Measurements from ENCODE around the gene CCNYL1. TPM values are rescaled to one million over a fixed set of nuclear protein-coding genes. Genes with fewer than 3 reads are reported as not detected.

Gene CCNYL1
- total and polyA plus RNA-seq, 3 experiments from 2014 or later = 2.0 to 7.2 (median 6.1) TPM

DNA sequence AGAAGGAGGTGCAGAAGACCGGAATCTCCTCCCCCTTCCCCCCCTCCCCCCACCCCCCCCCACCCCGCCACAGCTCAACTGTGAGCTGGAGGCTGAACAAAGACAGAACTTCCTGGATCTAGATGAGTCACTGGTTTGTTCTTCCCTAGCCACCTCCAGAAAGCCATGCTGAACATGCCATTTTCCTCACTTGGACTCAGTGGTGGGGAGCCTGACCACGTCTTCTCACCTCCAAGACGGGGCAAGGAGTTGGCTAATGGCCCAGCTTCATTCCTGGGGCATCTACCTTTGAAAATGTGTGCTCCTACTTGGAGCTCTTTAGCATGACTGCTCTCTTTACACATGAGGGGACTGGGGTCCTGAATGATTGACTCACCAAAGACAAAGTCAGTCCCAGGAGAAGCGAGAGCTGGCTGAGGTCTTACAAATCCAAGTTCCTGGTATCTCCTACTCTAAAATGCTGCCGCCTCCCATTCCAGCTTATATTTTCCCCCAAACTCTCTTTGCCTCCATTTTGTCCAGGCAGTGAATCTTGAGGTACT is 80.9 kb downstream of the CCNYL1 start:
- no peaks in the 10 kb centered on the region for H3K9me3 ChIP-seq (ENCODE audit: low read length)
- DNase-seq = no peak
- H3K27ac ChIP-seq (ENCODE audit: low read depth, low read length) = peak overlapping the region; percentile 54
- ChIA-PET POLR2A (interaction anchor here (0.5 kb wide), 1 partner anchor 74 kb away, joined by 3 read pairs; no protein-coding TSS in a partner anchor), CTCF (no interaction called here)
- Mint-ChIP-seq H3K9me3 (peaks cover 0 to 2% (median 0%) of the 10 kb centered on the region in 5 donors), H3K27me3 (peaks cover 4 to 41% of the 10 kb centered on the region in 2 donors), H3K4me1 (peaks cover 0 to 1% (median 0%) of the 10 kb centered on the region in 3 donors), H3K4me3 (peak overlapping the region in 1 of 7 donors; percentile 32), H3K36me3 (no peaks in the 10 kb centered on the region), H3K27ac (no peak overlapping the region)
- no peaks in the 10 kb centered on the region for H3K4me1 ChIP-seq (ENCODE audit: insufficient read depth, low read length)
- H3K27me3 ChIP-seq (ENCODE audit: insufficient read depth, low read length, poor library complexity, severe bottlenecking) = no peaks in the 10 kb centered on the region
- H3K4me3 ChIP-seq (ENCODE audit: low read length) = no peak overlapping the region
- H3K36me3 ChIP-seq (ENCODE audit: insufficient read depth, low read length) = no peaks in the 10 kb centered on the region

DNA sequence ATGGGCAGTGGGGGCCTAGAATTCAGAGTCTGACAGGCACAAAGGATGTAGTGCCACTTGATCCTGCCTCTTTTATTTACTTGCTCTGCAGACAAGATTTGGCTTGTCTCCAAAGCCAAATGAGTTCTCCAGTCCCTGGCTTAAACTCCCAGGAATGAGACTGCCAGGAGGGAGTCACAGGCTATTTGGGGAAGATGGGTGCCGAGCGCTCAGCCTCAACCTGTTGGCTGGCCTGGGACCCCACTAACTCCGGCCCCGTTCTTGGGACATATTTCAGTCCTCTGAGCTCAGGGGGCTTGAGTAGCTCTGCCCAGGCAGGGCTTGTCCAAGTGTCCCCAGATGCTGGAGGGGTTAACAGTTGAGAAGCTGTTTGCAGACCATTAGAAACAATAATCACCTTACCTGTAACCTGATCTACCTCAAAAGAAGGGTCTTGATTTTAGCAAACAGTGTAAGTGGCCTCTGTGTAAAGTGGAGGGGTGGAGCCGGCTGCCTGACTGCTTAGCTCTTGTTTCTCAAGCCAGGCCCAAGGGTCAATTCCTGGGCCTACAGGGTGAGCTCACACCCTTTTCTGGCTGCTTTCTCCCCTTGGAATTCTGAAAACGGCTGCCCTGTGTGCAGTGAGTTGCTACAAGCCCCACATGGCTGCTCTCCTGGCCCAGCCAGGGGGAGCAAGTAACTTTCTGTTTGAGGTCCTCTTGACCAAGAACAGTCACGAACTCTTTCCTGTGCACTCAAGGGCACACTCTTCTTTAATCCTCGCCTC is 85.3 kb downstream of the CCNYL1 start:
- Mint-ChIP-seq H3K9me3 (peaks cover 0 to 2% (median 0%) of the 10 kb centered on the region in 5 donors), H3K36me3 (no peaks in the 10 kb centered on the region), H3K4me3 (no peak overlapping the region), H3K4me1 (peaks cover 0 to 3% (median 0%) of the 10 kb centered on the region in 3 donors), H3K27me3 (peaks cover 4 to 21% of the 10 kb centered on the region in 2 donors), H3K27ac (no peak overlapping the region)
- Histone ChIP-seq H3K36me3 (ENCODE audit: insufficient read depth, low read length) (no peaks in the 10 kb centered on the region), H3K9me3 (ENCODE audit: low read length) (no peaks in the 10 kb centered on the region), H3K27me3 (ENCODE audit: insufficient read depth, low read length, poor library complexity, severe bottlenecking) (no peaks in the 10 kb centered on the region), H3K27ac (ENCODE audit: low read depth, low read length) (no peak overlapping the region), H3K4me3 (ENCODE audit: low read length) (no peak overlapping the region), H3K4me1 (ENCODE audit: insufficient read depth, low read length) (no peaks in the 10 kb centered on the region)
- CTCF ChIA-PET = no interaction called here
- no peak for DNase-seq
- POLR2A ChIA-PET = no interaction called here

DNA sequence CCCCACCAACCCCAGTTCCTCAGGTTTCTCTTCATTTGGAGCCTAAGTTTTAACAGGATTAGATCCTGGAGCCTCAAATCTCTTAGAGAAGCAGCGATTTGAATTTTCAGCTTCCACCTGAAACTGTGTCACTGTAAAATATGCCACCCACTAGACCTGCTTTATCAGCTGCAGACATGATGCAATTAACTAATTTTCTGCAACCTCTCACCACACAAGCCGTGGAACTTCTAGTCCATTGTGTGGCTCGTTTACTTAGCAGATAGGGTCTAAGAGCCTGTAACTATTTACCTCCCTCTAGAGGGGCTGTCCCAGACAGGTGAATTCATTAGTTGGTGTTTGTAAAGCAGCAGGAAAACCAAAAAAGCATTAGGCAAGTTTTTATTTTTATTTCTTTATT is 89.8 kb downstream of the CCNYL1 start:
- Histone ChIP-seq H3K27ac (ENCODE audit: low read depth, low read length) (no peak overlapping the region), H3K36me3 (ENCODE audit: insufficient read depth, low read length) (no peaks in the 10 kb centered on the region), H3K9me3 (ENCODE audit: low read length) (no peaks in the 10 kb centered on the region), H3K4me3 (ENCODE audit: low read length) (no peak overlapping the region), H3K4me1 (ENCODE audit: insufficient read depth, low read length) (no peaks in the 10 kb centered on the region), H3K27me3 (ENCODE audit: insufficient read depth, low read length, poor library complexity, severe bottlenecking) (no peaks in the 10 kb centered on the region)
- Mint-ChIP-seq H3K4me3 (no peak overlapping the region), H3K4me1 (peaks cover 0 to 4% (median 0%) of the 10 kb centered on the region in 3 donors), H3K27ac (no peak overlapping the region), H3K9me3 (no peaks in the 10 kb centered on the region), H3K36me3 (no peaks in the 10 kb centered on the region), H3K27me3 (peaks cover 0 to 2% of the 10 kb centered on the region in 2 donors)
- CTCF ChIA-PET = no interaction called here
- POLR2A ChIA-PET = no interaction called here
- DNase-seq = no peak

GRCh38 chr2:207802650-207803049 is 91.2 kb downstream of the CCNYL1 start:
- Histone ChIP-seq H3K27ac (ENCODE audit: low read depth, low read length) (no peak overlapping the region), H3K9me3 (ENCODE audit: low read length) (no peaks in the 10 kb centered on the region), H3K27me3 (ENCODE audit: insufficient read depth, low read length, poor library complexity, severe bottlenecking) (no peaks in the 10 kb centered on the region), H3K4me1 (ENCODE audit: insufficient read depth, low read length) (no peaks in the 10 kb centered on the region), H3K36me3 (ENCODE audit: insufficient read depth, low read length) (no peaks in the 10 kb centered on the region), H3K4me3 (ENCODE audit: low read length) (no peak overlapping the region)
- no peak for DNase-seq
- POLR2A ChIA-PET = no interaction called here
- Mint-ChIP-seq H3K36me3 (no peaks in the 10 kb centered on the region), H3K4me1 (peaks cover 0 to 4% (median 0%) of the 10 kb centered on the region in 3 donors), H3K9me3 (no peaks in the 10 kb centered on the region), H3K4me3 (no peak overlapping the region), H3K27ac (no peak overlapping the region), H3K27me3 (peaks cover 0 to 5% of the 10 kb centered on the region in 2 donors)
- CTCF ChIA-PET = no interaction called here

Other genes starting within 250 kb of the CCNYL1 start
- 10 to 100 TPM; 95.4 to 96.2 TPM for gene CREB1, start 181.7 kb upstream of the CCNYL1 start, total RNA-seq
- gene CREB1, start 181.7 kb upstream of the CCNYL1 start, polyA plus RNA-seq = 60.2 TPM
- gene METTL21A, start 86.2 kb upstream of the CCNYL1 start, total RNA-seq = 10 to 100 TPM; 31.5 to 32.8 TPM
- 30.4 TPM for gene METTL21A, start 86.2 kb upstream of the CCNYL1 start, polyA plus RNA-seq
- gene FZD5, start 58.3 kb downstream of the CCNYL1 start, total RNA-seq = 1 to 10 TPM; 1.1 to 1.2 TPM
- gene FZD5, start 58.3 kb downstream of the CCNYL1 start, polyA plus RNA-seq = 0.06 TPM

Measured in CD8-positive, alpha-beta memory T cell (primary cell).